ENCODE data around the gene MAN1B1. TPM values are rescaled to one million over a fixed set of nuclear protein-coding genes. Genes with fewer than 3 reads are reported as not detected.

MAN1B1 gene
- total RNA-seq, 1 donor from 2014 or later, result 24.6 TPM

GRCh38 chr9:137108608-137109249 is 21.9 kb downstream of the MAN1B1 start:
- no peaks in the 10 kb centered on the region for H3K4me1 ChIP-seq
- peaks cover 4% of the 10 kb centered on the region for H3K36me3 Mint-ChIP-seq
- H3K9me3 Mint-ChIP-seq, result peaks cover 3% of the 10 kb centered on the region
- no peaks in the 10 kb centered on the region for H3K79me2 ChIP-seq (ENCODE audit: low read depth)
- H3K9ac ChIP-seq, result no peak overlapping the region
- no peak overlapping the region for H3K4me3 Mint-ChIP-seq
- no peaks in the 10 kb centered on the region for H3K4me1 Mint-ChIP-seq
- peaks cover 10% of the 10 kb centered on the region for H3K27me3 Mint-ChIP-seq (ENCODE audit: insufficient read depth, low read depth)
- DNase-seq (ENCODE audit: low spot score), result no peak
- no peaks in the 10 kb centered on the region for H3K9me3 ChIP-seq (ENCODE audit: low read depth)
- H2AFZ ChIP-seq (replicated peaks), result no peak overlapping the region
- H3K4me3 ChIP-seq, result no peak overlapping the region
- H4K20me1 ChIP-seq (ENCODE audit: low read depth), result no peaks in the 10 kb centered on the region
- TF ChIP-seq, protein P1, sequence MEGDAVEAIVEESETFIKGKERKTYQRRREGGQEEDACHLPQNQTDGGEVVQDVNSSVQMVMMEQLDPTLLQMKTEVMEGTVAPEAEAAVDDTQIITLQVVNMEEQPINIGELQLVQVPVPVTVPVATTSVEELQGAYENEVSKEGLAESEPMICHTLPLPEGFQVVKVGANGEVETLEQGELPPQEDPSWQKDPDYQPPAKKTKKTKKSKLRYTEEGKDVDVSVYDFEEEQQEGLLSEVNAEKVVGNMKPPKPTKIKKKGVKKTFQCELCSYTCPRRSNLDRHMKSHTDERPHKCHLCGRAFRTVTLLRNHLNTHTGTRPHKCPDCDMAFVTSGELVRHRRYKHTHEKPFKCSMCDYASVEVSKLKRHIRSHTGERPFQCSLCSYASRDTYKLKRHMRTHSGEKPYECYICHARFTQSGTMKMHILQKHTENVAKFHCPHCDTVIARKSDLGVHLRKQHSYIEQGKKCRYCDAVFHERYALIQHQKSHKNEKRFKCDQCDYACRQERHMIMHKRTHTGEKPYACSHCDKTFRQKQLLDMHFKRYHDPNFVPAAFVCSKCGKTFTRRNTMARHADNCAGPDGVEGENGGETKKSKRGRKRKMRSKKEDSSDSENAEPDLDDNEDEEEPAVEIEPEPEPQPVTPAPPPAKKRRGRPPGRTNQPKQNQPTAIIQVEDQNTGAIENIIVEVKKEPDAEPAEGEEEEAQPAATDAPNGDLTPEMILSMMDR (IDR thresholded peaks at IDR 0.05), result no peak
- no peak for TF ChIP-seq EZH2phosphoT487 (IDR thresholded peaks at IDR 0.05)
- no peak for TF ChIP-seq EZH2 (IDR thresholded peaks at IDR 0.05)
- H3F3A ChIP-seq (ENCODE audit: low read depth), result no peaks in the 10 kb centered on the region
- peaks cover 16% of the 10 kb centered on the region for H3K27me3 ChIP-seq
- H3K27ac Mint-ChIP-seq, result no peak overlapping the region
- no peak overlapping the region for H3K4me2 ChIP-seq
- H3K36me3 ChIP-seq, result no peaks in the 10 kb centered on the region
- H3K27ac ChIP-seq, result no peak overlapping the region

GRCh38 chr9:137109250-137110146 is 22.7 kb downstream of the MAN1B1 start:
- no peak overlapping the region for H3K4me2 ChIP-seq
- H2AFZ ChIP-seq (replicated peaks), result no peak overlapping the region
- H3K9me3 Mint-ChIP-seq, result no peaks in the 10 kb centered on the region
- H4K20me1 ChIP-seq (ENCODE audit: low read depth), result no peaks in the 10 kb centered on the region
- no peak overlapping the region for H3K4me3 Mint-ChIP-seq
- H3K4me1 ChIP-seq, result peaks cover 4% of the 10 kb centered on the region
- H3K36me3 ChIP-seq, result no peaks in the 10 kb centered on the region
- peaks cover 8% of the 10 kb centered on the region for H3K27me3 Mint-ChIP-seq (ENCODE audit: insufficient read depth, low read depth)
- H3F3A ChIP-seq (ENCODE audit: low read depth), result no peaks in the 10 kb centered on the region
- no peaks in the 10 kb centered on the region for H3K4me1 Mint-ChIP-seq
- no peak overlapping the region for H3K4me3 ChIP-seq
- H3K27ac Mint-ChIP-seq, result no peak overlapping the region
- H3K36me3 Mint-ChIP-seq, result peaks cover 1% of the 10 kb centered on the region
- no peaks in the 10 kb centered on the region for H3K9me3 ChIP-seq (ENCODE audit: low read depth)
- H3K79me2 ChIP-seq (ENCODE audit: low read depth), result no peaks in the 10 kb centered on the region
- no peak overlapping the region for H3K9ac ChIP-seq
- H3K27me3 ChIP-seq, result peaks cover 23% of the 10 kb centered on the region
- no peak overlapping the region for H3K27ac ChIP-seq
- no peak for DNase-seq (ENCODE audit: low spot score)
- TF ChIP-seq EZH2phosphoT487 (IDR thresholded peaks at IDR 0.05), result no peak

DNA sequence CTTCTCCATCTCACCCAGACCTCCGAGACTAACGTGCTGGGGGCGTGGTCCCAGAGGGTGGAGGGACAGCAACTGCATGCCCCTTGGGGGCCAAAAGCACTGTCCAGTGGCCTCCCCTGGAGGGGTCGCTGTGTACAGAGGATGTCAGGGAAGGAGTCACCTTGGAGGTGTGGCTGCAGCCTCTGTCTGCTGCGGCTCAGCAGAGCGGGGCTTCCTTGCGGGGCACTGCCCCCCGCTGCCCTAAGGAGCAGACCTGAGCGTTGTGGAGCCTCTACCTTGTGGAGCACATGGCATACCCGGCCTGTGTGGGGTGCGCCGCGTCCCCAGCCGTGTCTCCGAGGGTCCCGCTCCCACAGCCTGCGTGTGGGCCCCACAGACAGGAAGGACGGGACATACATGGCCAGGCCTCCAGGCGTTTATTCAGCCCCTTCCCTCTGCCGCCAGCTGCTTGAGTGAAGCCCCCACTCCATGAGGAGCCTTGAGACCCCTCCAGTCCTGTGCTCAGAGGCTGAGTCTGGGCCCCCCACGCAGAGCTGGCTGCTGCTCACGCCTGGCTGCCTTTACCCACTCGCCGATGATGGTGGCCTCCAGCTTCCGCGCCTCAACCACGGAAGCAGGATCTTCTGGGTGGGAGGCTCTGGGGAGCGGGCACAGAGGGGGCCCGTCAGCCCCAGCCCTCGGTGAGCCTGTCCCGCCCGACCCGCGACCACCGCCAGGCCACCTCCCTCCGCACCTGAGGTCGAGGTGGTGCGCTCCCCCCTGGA is 23.5 kb downstream of the MAN1B1 start:
- H3K27me3 Mint-ChIP-seq (ENCODE audit: insufficient read depth, low read depth), result peaks cover 5% of the 10 kb centered on the region
- no peaks in the 10 kb centered on the region for H3K36me3 Mint-ChIP-seq
- Histone ChIP-seq H3K9ac (no peak overlapping the region), H3K4me3 (no peak overlapping the region), H3K27ac (no peak overlapping the region), H4K20me1 (ENCODE audit: low read depth) (no peaks in the 10 kb centered on the region), H2AFZ (replicated peaks) (no peak overlapping the region), H3K36me3 (no peaks in the 10 kb centered on the region), H3K4me1 (peaks cover 8% of the 10 kb centered on the region), H3K79me2 (ENCODE audit: low read depth) (no peaks in the 10 kb centered on the region), H3K27me3 (peaks cover 31% of the 10 kb centered on the region), H3F3A (ENCODE audit: low read depth) (no peaks in the 10 kb centered on the region), H3K9me3 (ENCODE audit: low read depth) (no peaks in the 10 kb centered on the region), H3K4me2 (no peak overlapping the region)
- no peak overlapping the region for H3K4me3 Mint-ChIP-seq
- DNase-seq (ENCODE audit: low spot score), result no peak
- no peak overlapping the region for H3K27ac Mint-ChIP-seq
- TF ChIP-seq EZH2phosphoT487 (IDR thresholded peaks at IDR 0.05), result no peak
- TF ChIP-seq, protein P1 (IDR thresholded peaks at IDR 0.05), result no peak
- no peak for TF ChIP-seq EZH2 (IDR thresholded peaks at IDR 0.05)
- no peaks in the 10 kb centered on the region for H3K4me1 Mint-ChIP-seq
- no peaks in the 10 kb centered on the region for H3K9me3 Mint-ChIP-seq
